Left lung (tissue), 10 donors: ENCODE results near the gene FKBP1B. TPM values are rescaled to one million over a fixed set of nuclear protein-coding genes. Genes with fewer than 3 reads are reported as not detected.
"Not testable (repeated sequence)": the region's sequence is repeated elsewhere in the genome, so short reads cannot be mapped to it uniquely, and the experiment has no call there.

ENCODE experiments used
- ATAC-seq: fragments of 200-7000 bp; cut with Tn5 transposase; one replicate; pipeline ENCODE4 v1.9.1; 2020; ENCODE audit warnings: moderate library complexity
- DNase-seq, 4 donors: peaks; one replicate each; pipeline ENCODE4 v3.0.0-alpha.2; 2013 to 2020
- H3K27ac ChIP-seq, 2 donors: fragments of 200-600 bp; sonication (generic) in 1 of 2; one replicate each; pipeline versions ENCODE4 v1.5.0 to v1.8.0; 2020 to 2021
- H3K27me3 ChIP-seq, 2 donors: fragments of 200-600 bp; sonication (generic) in 1 of 2; one replicate each; pipeline versions ENCODE4 v1.5.0 to v1.8.0; 2020 to 2021
- H3K36me3 ChIP-seq, 2 donors: fragments of 200-600 bp; sonication (generic) in 1 of 2; one replicate each; pipeline versions ENCODE4 v1.5.0 to v1.8.0; 2020 to 2021
- H3K4me1 ChIP-seq, 2 donors: fragments of 200-600 bp; one replicate each; pipeline ENCODE4 v1.8.0; 2021
- H3K4me3 ChIP-seq, 2 donors: fragments of 200-600 bp; sonication (generic) in 1 of 2; one replicate each; pipeline versions ENCODE4 v1.5.0 to v1.8.0; 2020 to 2021; ENCODE audit warnings: mild to moderate bottlenecking in 1 of 2
- H3K9me3 ChIP-seq, 2 donors: fragments of 200-600 bp; sonication (generic) in 1 of 2; one replicate each; pipeline versions ENCODE4 v1.5.0 to v1.8.0; 2020 to 2021
- CTCF ChIP-seq, 2 donors: fragments of 200-600 bp; sonication (generic) in 1 of 2; IDR thresholded peaks; one replicate each; pipeline versions ENCODE4 v1.5.0 to v1.8.0; 2021; ENCODE audit warnings: antibody characterized with exemption in 2 of 2
- intact Hi-C, 2 donors: fragments of 100-400 bp; cut with DNase I; formaldehyde crosslinking; loops; one replicate each; pipeline versions ENCODE4 v1.11.2 to v1.14.2; 2022
- polyA plus RNA-seq, 6 donors: library from polyadenylated mRNA; unstranded; fragments of 120-200 nt; gene quantifications; one replicate each; pipeline ENCODE4 v1.2.1, GENCODE V29; 2013; ENCODE audit not compliant: insufficient read length in 6 of 6
- total RNA-seq, 2 donors: library from RNA; stranded (reverse); fragmentation: NEBNext Ultra II Directional; extraction: Animal tissue kit (Norgen Biotek cat#: 25700); gene quantifications; one replicate each; pipeline ENCODE4 v1.2.1, GENCODE V29; 2021
- donor health status: DM: no; HTN: yes; CAD: no.
- donor health status: DM: no; HTN: no; CAD: no.

FKBP1B gene
- total and polyA plus RNA-seq, 8 donors = 9.6 to 18.7 (median 14.7) TPM

- intact Hi-C loops = no loop called here
- H3K4me3 ChIP-seq = peak within 1 kb of the TSS; percentile 28
Measured at GRCh38 chr2:24009680-24010476, 39.7 kb upstream of the FKBP1B start, which contains the start of gene MFSD2B. TSS of gene MFSD2B (plus strand) at chr2:24010085. CDS start at chr2:24010097, 12 bp downstream.

GRCh38 chr2:24010477-24011249 lies 38.9 kb upstream of the FKBP1B start:
- H3K4me3 ChIP-seq = no peak overlapping the region
- peak; percentile 21 for ATAC-seq

More at GRCh38 chr2:24009680-24010476, 39.7 kb upstream of the FKBP1B start, which contains the start of gene MFSD2B:
- peaks cover 6 to 13% of the 10 kb centered on the region in 2 donors for H3K4me1 ChIP-seq
- ATAC-seq = peak; percentile 58
- peaks cover 26 to 50% of the 10 kb centered on the region in 2 donors for H3K27me3 ChIP-seq
- H3K9me3 ChIP-seq = no peaks in the 10 kb centered on the region
- H3K27ac ChIP-seq = no peak within 1 kb of the TSS
- H3K36me3 ChIP-seq = no peaks in the 10 kb centered on the region
- TF ChIP-seq CTCF (IDR thresholded peaks at IDR 0.05) = no peak
- DNase-seq = peak in 1 of 4 donors; percentile 69

GRCh38 chr2:24011250-24012104 lies 38.1 kb upstream of the FKBP1B start:
- Histone ChIP-seq H3K27me3 (peaks cover 26 to 50% of the 10 kb centered on the region in 2 donors), H3K36me3 (no peaks in the 10 kb centered on the region), H3K4me1 (peaks cover 6 to 13% of the 10 kb centered on the region in 2 donors), H3K27ac (no peak overlapping the region), H3K9me3 (no peaks in the 10 kb centered on the region), H3K4me3 (no peak overlapping the region)
- intact Hi-C loops = no loop called here
- no peak for DNase-seq
- no peak for TF ChIP-seq CTCF (IDR thresholded peaks at IDR 0.05)
- ATAC-seq = no peak

More at GRCh38 chr2:24010477-24011249, 38.9 kb upstream of the FKBP1B start:
- no peak for TF ChIP-seq CTCF (IDR thresholded peaks at IDR 0.05)
- no peak for DNase-seq
- Histone ChIP-seq H3K27me3 (peaks cover 26 to 50% of the 10 kb centered on the region in 2 donors), H3K9me3 (no peaks in the 10 kb centered on the region), H3K4me1 (peaks cover 6 to 13% of the 10 kb centered on the region in 2 donors), H3K36me3 (no peaks in the 10 kb centered on the region), H3K27ac (no peak overlapping the region)
- intact Hi-C loops = no loop called here

- H3K27ac ChIP-seq = no peak overlapping the region
- ATAC-seq = no peak
- H3K27me3 ChIP-seq = peaks cover 26 to 50% of the 10 kb centered on the region in 2 donors
- peaks cover 6 to 13% of the 10 kb centered on the region in 2 donors for H3K4me1 ChIP-seq
- no peak overlapping the region for H3K4me3 ChIP-seq
- no peak for DNase-seq
- no peaks in the 10 kb centered on the region for H3K36me3 ChIP-seq
- TF ChIP-seq CTCF (IDR thresholded peaks at IDR 0.05) = no peak
- H3K9me3 ChIP-seq = no peaks in the 10 kb centered on the region
- intact Hi-C loops = no loop called here
Measured at GRCh38 chr2:24012521-24013188, 36.9 kb upstream of the FKBP1B start.

- H3K27ac ChIP-seq, ATAC-seq, H3K4me3 ChIP-seq, H3K4me1 ChIP-seq, H3K36me3 ChIP-seq, H3K9me3 ChIP-seq, DNase-seq, intact Hi-C loops: not testable (repeated sequence)
- peaks cover 12 to 33% of the 10 kb centered on the region in 2 donors for H3K27me3 ChIP-seq
Measured at GRCh38 chr2:24014902-24015301, 34.6 kb upstream of the FKBP1B start.
